ENCODE measurements around the gene SNX3. TPM values are rescaled to one million over a fixed set of nuclear protein-coding genes. Genes with fewer than 3 reads are reported as not detected.
A peak's percentile ranks its signal among the peaks of the same experiment; 100 is the strongest.

The SNX3 gene
- polyA plus RNA-seq, 4 donors: 140 to 331 (median 209) TPM

- no peak overlapping the region for H3K27ac ChIP-seq (ENCODE audit: low read depth in 1 of 3, low read length in 2 of 3)
- DNase-seq (peak in 1 of 2 donors; percentile 33), FAIRE-seq (no peak)
- no peaks in the 10 kb centered on the region for H3K9me3 ChIP-seq (ENCODE audit: control insufficient read depth in 2 of 2, insufficient read depth in 1 of 2, low read depth in 1 of 2, low read length in 1 of 2)
- no peaks in the 10 kb centered on the region for H3K36me3 ChIP-seq (ENCODE audit: control insufficient read depth in 3 of 3, insufficient read depth in 2 of 3, low read depth in 1 of 3, low read length in 3 of 3)
- H3K27me3 ChIP-seq (ENCODE audit: control insufficient read depth in 3 of 3, insufficient read depth in 3 of 3, low read length in 3 of 3): peaks cover 22 to 93% (median 79%) of the 10 kb centered on the region in 3 donors
- H3K4me1 ChIP-seq (ENCODE audit: control insufficient read depth in 3 of 3, insufficient read depth in 2 of 3, low read depth in 1 of 3, low read length in 2 of 3): peaks cover 4 to 45% (median 11%) of the 10 kb centered on the region in 3 donors
- WGBS, 3 donors: 5 to 12% (median 9%) methylated on average over 46 to 55 of the region's 55 CpGs
- H3K4me3 ChIP-seq (ENCODE audit: low read depth in 1 of 3, low read length in 3 of 3): peak overlapping the region in 1 of 3 donors; percentile 37
These were observed 91.1 kb downstream of the SNX3 start for GRCh38 chr6:108169464-108170331.

GRCh38 chr6:108168501-108169463 lies 92.1 kb downstream of the SNX3 start:
- WGBS, 3 donors: 1 to 3% (median 2%) methylated on average over 58 to 63 of the region's 63 CpGs
- H3K36me3 ChIP-seq (ENCODE audit: control insufficient read depth in 3 of 3, insufficient read depth in 2 of 3, low read depth in 1 of 3, low read length in 3 of 3): no peaks in the 10 kb centered on the region
- H3K27ac ChIP-seq (ENCODE audit: low read depth in 1 of 3, low read length in 2 of 3): no peak overlapping the region
- peak overlapping the region in 1 of 3 donors; percentile 37 for H3K4me3 ChIP-seq (ENCODE audit: low read depth in 1 of 3, low read length in 3 of 3)
- FAIRE-seq (no peak), DNase-seq (peak; percentile 18 to 52)
- peaks cover 25 to 93% (median 79%) of the 10 kb centered on the region in 3 donors for H3K27me3 ChIP-seq (ENCODE audit: control insufficient read depth in 3 of 3, insufficient read depth in 3 of 3, low read length in 3 of 3)
- peaks cover 4 to 47% (median 11%) of the 10 kb centered on the region in 3 donors for H3K4me1 ChIP-seq (ENCODE audit: control insufficient read depth in 3 of 3, insufficient read depth in 2 of 3, low read depth in 1 of 3, low read length in 2 of 3)
- no peaks in the 10 kb centered on the region for H3K9me3 ChIP-seq (ENCODE audit: control insufficient read depth in 2 of 2, insufficient read depth in 1 of 2, low read depth in 1 of 2, low read length in 1 of 2)

GRCh38 chr6:108168090-108168463 lies 92.8 kb downstream of the SNX3 start:
- 11 to 14% (median 14%) methylated on average over 22 to 23 of the region's 23 CpGs for WGBS, 3 donors
- FAIRE-seq (no peak), DNase-seq (no peak)
- H3K36me3 ChIP-seq (ENCODE audit: control insufficient read depth in 3 of 3, insufficient read depth in 2 of 3, low read depth in 1 of 3, low read length in 3 of 3): no peaks in the 10 kb centered on the region
- H3K27ac ChIP-seq (ENCODE audit: low read depth in 1 of 3, low read length in 2 of 3): no peak overlapping the region
- H3K9me3 ChIP-seq (ENCODE audit: control insufficient read depth in 2 of 2, insufficient read depth in 1 of 2, low read depth in 1 of 2, low read length in 1 of 2): no peaks in the 10 kb centered on the region
- peaks cover 30 to 100% (median 86%) of the 10 kb centered on the region in 3 donors for H3K27me3 ChIP-seq (ENCODE audit: control insufficient read depth in 3 of 3, insufficient read depth in 3 of 3, low read length in 3 of 3)
- peak overlapping the region in 1 of 3 donors; percentile 37 for H3K4me3 ChIP-seq (ENCODE audit: low read depth in 1 of 3, low read length in 3 of 3)
- peaks cover 4 to 47% (median 11%) of the 10 kb centered on the region in 3 donors for H3K4me1 ChIP-seq (ENCODE audit: control insufficient read depth in 3 of 3, insufficient read depth in 2 of 3, low read depth in 1 of 3, low read length in 2 of 3)

- 18 to 19% (median 18%) methylated on average over 35 of the region's 35 CpGs for WGBS, 3 donors
- no peak for FAIRE-seq
- no peaks in the 10 kb centered on the region for H3K36me3 ChIP-seq (ENCODE audit: control insufficient read depth in 3 of 3, insufficient read depth in 2 of 3, low read depth in 1 of 3, low read length in 3 of 3)
- DNase-seq: peak in 1 of 2 donors; percentile 34
- H3K27me3 ChIP-seq (ENCODE audit: control insufficient read depth in 3 of 3, insufficient read depth in 3 of 3, low read length in 3 of 3): peaks cover 30 to 100% (median 82%) of the 10 kb centered on the region in 3 donors
- no peaks in the 10 kb centered on the region for H3K9me3 ChIP-seq (ENCODE audit: control insufficient read depth in 2 of 2, insufficient read depth in 1 of 2, low read depth in 1 of 2, low read length in 1 of 2)
- peaks cover 4 to 47% (median 11%) of the 10 kb centered on the region in 3 donors for H3K4me1 ChIP-seq (ENCODE audit: control insufficient read depth in 3 of 3, insufficient read depth in 2 of 3, low read depth in 1 of 3, low read length in 2 of 3)
- H3K27ac ChIP-seq (ENCODE audit: low read depth in 1 of 3, low read length in 2 of 3): no peak overlapping the region
- H3K4me3 ChIP-seq (ENCODE audit: low read depth in 1 of 3, low read length in 3 of 3): no peak overlapping the region
These were observed 93.3 kb downstream of the SNX3 start for GRCh38 chr6:108167449-108168089.

GRCh38 chr6:108166664-108167448 lies 94.0 kb downstream of the SNX3 start:
- no peak overlapping the region for H3K4me3 ChIP-seq (ENCODE audit: low read depth in 1 of 3, low read length in 3 of 3)
- DNase-seq (peak in 1 of 2 donors; percentile 21), FAIRE-seq (no peak)
- H3K9me3 ChIP-seq (ENCODE audit: control insufficient read depth in 2 of 2, insufficient read depth in 1 of 2, low read depth in 1 of 2, low read length in 1 of 2): no peaks in the 10 kb centered on the region
- H3K27me3 ChIP-seq (ENCODE audit: control insufficient read depth in 3 of 3, insufficient read depth in 3 of 3, low read length in 3 of 3): peaks cover 30 to 100% (median 82%) of the 10 kb centered on the region in 3 donors
- peaks cover 4 to 47% (median 11%) of the 10 kb centered on the region in 3 donors for H3K4me1 ChIP-seq (ENCODE audit: control insufficient read depth in 3 of 3, insufficient read depth in 2 of 3, low read depth in 1 of 3, low read length in 2 of 3)
- 6 to 10% (median 6%) methylated on average over 53 to 58 of the region's 58 CpGs for WGBS, 3 donors
- no peaks in the 10 kb centered on the region for H3K36me3 ChIP-seq (ENCODE audit: control insufficient read depth in 3 of 3, insufficient read depth in 2 of 3, low read depth in 1 of 3, low read length in 3 of 3)
- no peak overlapping the region for H3K27ac ChIP-seq (ENCODE audit: low read depth in 1 of 3, low read length in 2 of 3)

GRCh38 chr6:108165714-108166663 lies 94.9 kb downstream of the SNX3 start, which contains the start of gene NR2E1:
Gene NR2E1 (plus strand): TSS chr6:108166022. CDS start chr6:108166766, 744 bp downstream.
- H3K4me3 ChIP-seq (ENCODE audit: low read depth in 1 of 3, low read length in 3 of 3): peak within 1 kb of the TSS in 1 of 3 donors; percentile 3

More at GRCh38 chr6:108165714-108166663, 94.9 kb downstream of the SNX3 start, which contains the start of gene NR2E1:
- no peaks in the 10 kb centered on the region for H3K36me3 ChIP-seq (ENCODE audit: control insufficient read depth in 3 of 3, insufficient read depth in 2 of 3, low read depth in 1 of 3, low read length in 3 of 3)
- no peaks in the 10 kb centered on the region for H3K9me3 ChIP-seq (ENCODE audit: control insufficient read depth in 2 of 2, insufficient read depth in 1 of 2, low read depth in 1 of 2, low read length in 1 of 2)
- DNase-seq: peak in 1 of 2 donors; percentile 40
- 3 to 4% (median 4%) methylated on average over 54 of the region's 54 CpGs for WGBS, 3 donors
- peaks cover 4 to 47% (median 11%) of the 10 kb centered on the region in 3 donors for H3K4me1 ChIP-seq (ENCODE audit: control insufficient read depth in 3 of 3, insufficient read depth in 2 of 3, low read depth in 1 of 3, low read length in 2 of 3)
- peaks cover 33 to 100% (median 82%) of the 10 kb centered on the region in 3 donors for H3K27me3 ChIP-seq (ENCODE audit: control insufficient read depth in 3 of 3, insufficient read depth in 3 of 3, low read length in 3 of 3)
- no peak for FAIRE-seq
- no peak within 1 kb of the TSS for H3K27ac ChIP-seq (ENCODE audit: low read depth in 1 of 3, low read length in 2 of 3)
